CD4-positive, alpha-beta T cell treated with Interleukin-4 for 4 hours (primary cell): ENCODE data around the gene TBKBP1.
A peak's percentile ranks its signal among the peaks of the same experiment; 100 is the strongest.

Experiments
- DNase-seq: peaks from one replicate; pipeline ENCODE4 v3.0.0-alpha.2; 2020

Gene TBKBP1

GRCh38 chr17:47699536-47699840 lies 5.5 kb downstream of the TBKBP1 start:
- DNase-seq, result no peak

GRCh38 chr17:47700471-47701449 lies 6.8 kb downstream of the TBKBP1 start:
- peak; percentile 42 for DNase-seq

- no peak for DNase-seq
Observed at GRCh38 chr17:47701608-47702007, 7.6 kb downstream of the TBKBP1 start.

GRCh38 chr17:47702391-47702995 lies 8.5 kb downstream of the TBKBP1 start:
- DNase-seq, result no peak

- peak; percentile 34 for DNase-seq
Observed at GRCh38 chr17:47703191-47703591, 9.2 kb downstream of the TBKBP1 start.

- no peak for DNase-seq
Observed at GRCh38 chr17:47703671-47704070, 9.7 kb downstream of the TBKBP1 start.

GRCh38 chr17:47704116-47704515 lies 10.2 kb downstream of the TBKBP1 start:
- DNase-seq, result peak; percentile 24

GRCh38 chr17:47704736-47705135 lies 10.8 kb downstream of the TBKBP1 start:
- DNase-seq, result no peak

- peak; percentile 57 for DNase-seq
Observed at GRCh38 chr17:47705536-47706530, 11.9 kb downstream of the TBKBP1 start.

- no peak for DNase-seq
Observed at GRCh38 chr17:47707056-47707804, 13.3 kb downstream of the TBKBP1 start.

GRCh38 chr17:47707884-47708283 lies 13.9 kb downstream of the TBKBP1 start:
- DNase-seq, result no peak

- DNase-seq, result no peak
Observed at GRCh38 chr17:47708312-47708863, 14.4 kb downstream of the TBKBP1 start.

- no peak for DNase-seq
Observed at GRCh38 chr17:47708864-47709541, 15.0 kb downstream of the TBKBP1 start.

- no peak for DNase-seq
Observed at GRCh38 chr17:47709594-47709993, 15.6 kb downstream of the TBKBP1 start.

GRCh38 chr17:47711366-47712099 lies 17.6 kb downstream of the TBKBP1 start:
- no peak for DNase-seq

- DNase-seq, result no peak
Observed at GRCh38 chr17:47712330-47713023, 18.5 kb downstream of the TBKBP1 start.

GRCh38 chr17:47713980-47714700 lies 20.2 kb downstream of the TBKBP1 start:
- DNase-seq, result no peak

GRCh38 chr17:47714773-47715396 lies 20.9 kb downstream of the TBKBP1 start:
- peak; percentile 52 for DNase-seq
